Measurements from ENCODE around the gene ZNF730. TPM values are rescaled to one million over a fixed set of nuclear protein-coding genes. Genes with fewer than 3 reads are reported as not detected.
"Not testable (repeated sequence)": the region's sequence is repeated elsewhere in the genome, so short reads cannot be mapped to it uniquely, and the experiment has no call there.

ZNF730 gene
- total RNA-seq, 4 donors from 2014 or later: 0.32 to 0.96 (median 0.75) TPM; not detected in 1

- intact Hi-C loops (cut with DNase I; ENCODE audit: low total_unique reads): no loop called here
- H3K4me3 ChIP-seq: no peak overlapping the region
- H3K9me3 ChIP-seq: peaks cover 43 to 47% of the 10 kb centered on the region in 2 donors
- WGBS, 2 donors (ENCODE audit: low coverage in 1 of 2): 82 to 87% methylated on average over 3 of the region's 3 CpGs
- H3K27ac ChIP-seq: no peak overlapping the region
- TF ChIP-seq POLR2AphosphoS5 (IDR thresholded peaks at IDR 0.05) (no peak), EP300 (IDR thresholded peaks at IDR 0.05; ENCODE audit: low read depth) (no peak), POLR2A (IDR thresholded peaks at IDR 0.05) (no peak)
- TF ChIP-seq, protein P1, sequence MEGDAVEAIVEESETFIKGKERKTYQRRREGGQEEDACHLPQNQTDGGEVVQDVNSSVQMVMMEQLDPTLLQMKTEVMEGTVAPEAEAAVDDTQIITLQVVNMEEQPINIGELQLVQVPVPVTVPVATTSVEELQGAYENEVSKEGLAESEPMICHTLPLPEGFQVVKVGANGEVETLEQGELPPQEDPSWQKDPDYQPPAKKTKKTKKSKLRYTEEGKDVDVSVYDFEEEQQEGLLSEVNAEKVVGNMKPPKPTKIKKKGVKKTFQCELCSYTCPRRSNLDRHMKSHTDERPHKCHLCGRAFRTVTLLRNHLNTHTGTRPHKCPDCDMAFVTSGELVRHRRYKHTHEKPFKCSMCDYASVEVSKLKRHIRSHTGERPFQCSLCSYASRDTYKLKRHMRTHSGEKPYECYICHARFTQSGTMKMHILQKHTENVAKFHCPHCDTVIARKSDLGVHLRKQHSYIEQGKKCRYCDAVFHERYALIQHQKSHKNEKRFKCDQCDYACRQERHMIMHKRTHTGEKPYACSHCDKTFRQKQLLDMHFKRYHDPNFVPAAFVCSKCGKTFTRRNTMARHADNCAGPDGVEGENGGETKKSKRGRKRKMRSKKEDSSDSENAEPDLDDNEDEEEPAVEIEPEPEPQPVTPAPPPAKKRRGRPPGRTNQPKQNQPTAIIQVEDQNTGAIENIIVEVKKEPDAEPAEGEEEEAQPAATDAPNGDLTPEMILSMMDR (IDR thresholded peaks at IDR 0.05): no peak
- no peak for DNase-seq
- in situ Hi-C loops (cut with MboI; ENCODE audit: low pct_ligation_motif_present in 1 of 4, low pct_unique_long_range_greater_than_20kb in 1 of 4, low sequenced_read_pairs in 3 of 4): no loop called here
- H3K4me1 ChIP-seq: no peaks in the 10 kb centered on the region
- H3K27me3 ChIP-seq: no peaks in the 10 kb centered on the region
- no peaks in the 10 kb centered on the region for H3K36me3 ChIP-seq
These were observed 29.0 kb downstream of the ZNF730 start for GRCh38 chr19:23145617-23146415.

DNA sequence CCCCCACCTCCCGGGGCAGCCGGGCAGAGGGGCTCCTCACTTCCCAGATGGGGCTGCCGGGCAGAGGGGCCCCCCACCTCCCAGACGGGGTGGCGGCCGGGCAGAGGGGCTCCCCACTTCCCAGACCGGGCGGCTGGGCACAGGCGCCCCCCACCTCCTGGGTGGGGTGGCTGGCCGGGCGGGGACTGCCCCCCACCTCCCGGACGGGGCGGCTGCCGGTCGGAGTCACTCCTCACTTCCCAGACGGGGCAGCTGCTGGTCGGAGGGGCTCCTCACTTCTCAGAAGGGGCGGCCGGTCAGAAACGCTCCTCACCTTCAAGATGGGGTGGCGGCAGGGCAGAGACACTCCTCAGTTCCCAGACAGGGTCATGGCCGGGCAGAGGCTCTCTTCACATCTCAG is 43.9 kb downstream of the ZNF730 start:
- Histone ChIP-seq H3K27me3 (no peaks in the 10 kb centered on the region), H3K4me3 (no peak overlapping the region), H3K36me3 (no peaks in the 10 kb centered on the region), H3K9me3 (no peaks in the 10 kb centered on the region), H3K4me1 (no peaks in the 10 kb centered on the region), H3K27ac (no peak overlapping the region)
- WGBS, 2 donors (ENCODE audit: low coverage in 1 of 2): 92% methylated on average over 8 of the region's 23 CpGs; no CpG with 5 or more reads in 1 of the 2 donors
- in situ Hi-C loops (cut with MboI; ENCODE audit: low pct_ligation_motif_present in 1 of 4, low pct_unique_long_range_greater_than_20kb in 1 of 4, low sequenced_read_pairs in 3 of 4): no loop called here
- no peak for TF ChIP-seq POLR2A (IDR thresholded peaks at IDR 0.05)
- TF ChIP-seq, protein P1 (IDR thresholded peaks at IDR 0.05): no peak
- no peak for TF ChIP-seq EP300 (IDR thresholded peaks at IDR 0.05; ENCODE audit: low read depth)
- TF ChIP-seq POLR2AphosphoS5 (IDR thresholded peaks at IDR 0.05): no peak
- DNase-seq: no peak
- intact Hi-C loops (cut with DNase I; ENCODE audit: low total_unique reads): no loop called here

DNA sequence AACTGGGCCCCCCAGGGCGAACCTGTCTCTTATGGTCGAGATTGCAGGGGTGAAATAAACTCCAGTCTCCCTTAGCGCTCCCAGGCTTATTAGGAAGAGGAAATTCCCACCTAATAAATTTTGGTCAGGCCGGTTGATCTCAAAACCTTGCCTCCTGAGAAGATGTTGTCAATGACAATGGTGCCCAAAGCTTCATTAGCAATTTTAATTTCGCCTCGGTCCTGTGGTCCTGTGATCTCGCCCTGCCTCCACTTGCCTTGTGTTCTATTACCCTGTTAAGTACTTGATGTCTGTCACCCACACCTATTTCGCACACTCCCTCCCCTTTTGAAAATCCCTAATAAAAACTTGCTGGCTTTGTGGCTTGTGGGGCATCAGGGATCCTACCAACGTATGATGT is 51.5 kb downstream of the ZNF730 start:
- H3K27me3 ChIP-seq; intact Hi-C loops (cut with DNase I; ENCODE audit: low total_unique reads); H3K4me1 ChIP-seq; H3K27ac ChIP-seq; H3K4me3 ChIP-seq; H3K36me3 ChIP-seq; DNase-seq; in situ Hi-C loops (cut with MboI; ENCODE audit: low pct_ligation_motif_present in 1 of 4, low pct_unique_long_range_greater_than_20kb in 1 of 4, low sequenced_read_pairs in 3 of 4); H3K9me3 ChIP-seq: not testable (repeated sequence)
- 0 to 16% methylated on average over 3 to 9 of the region's 9 CpGs for WGBS, 2 donors (ENCODE audit: low coverage in 1 of 2)

GRCh38 chr19:23183251-23183650 is 66.4 kb downstream of the ZNF730 start:
- H3K4me1 ChIP-seq: no peaks in the 10 kb centered on the region
- in situ Hi-C loops (cut with MboI; ENCODE audit: low pct_ligation_motif_present in 1 of 4, low pct_unique_long_range_greater_than_20kb in 1 of 4, low sequenced_read_pairs in 3 of 4): no loop called here

More at GRCh38 chr19:23183251-23183650, 66.4 kb downstream of the ZNF730 start:
- intact Hi-C loops (cut with DNase I; ENCODE audit: low total_unique reads): no loop called here
- Histone ChIP-seq H3K27ac (no peak overlapping the region), H3K27me3 (no peaks in the 10 kb centered on the region), H3K4me3 (no peak overlapping the region), H3K36me3 (no peaks in the 10 kb centered on the region), H3K9me3 (no peaks in the 10 kb centered on the region)
- WGBS, 2 donors (ENCODE audit: low coverage in 1 of 2): 73 to 82% methylated on average over 6 to 11 of the region's 11 CpGs
- no peak for DNase-seq
- TF ChIP-seq EP300 (IDR thresholded peaks at IDR 0.05; ENCODE audit: low read depth): no peak
- no peak for TF ChIP-seq POLR2AphosphoS5 (IDR thresholded peaks at IDR 0.05)
- TF ChIP-seq, protein P1 (IDR thresholded peaks at IDR 0.05): no peak
- no peak for TF ChIP-seq POLR2A (IDR thresholded peaks at IDR 0.05)

Measured in transverse colon (tissue), 4 donors.